Measurements from ENCODE around the gene ATF5.

The ATF5 gene

DNA sequence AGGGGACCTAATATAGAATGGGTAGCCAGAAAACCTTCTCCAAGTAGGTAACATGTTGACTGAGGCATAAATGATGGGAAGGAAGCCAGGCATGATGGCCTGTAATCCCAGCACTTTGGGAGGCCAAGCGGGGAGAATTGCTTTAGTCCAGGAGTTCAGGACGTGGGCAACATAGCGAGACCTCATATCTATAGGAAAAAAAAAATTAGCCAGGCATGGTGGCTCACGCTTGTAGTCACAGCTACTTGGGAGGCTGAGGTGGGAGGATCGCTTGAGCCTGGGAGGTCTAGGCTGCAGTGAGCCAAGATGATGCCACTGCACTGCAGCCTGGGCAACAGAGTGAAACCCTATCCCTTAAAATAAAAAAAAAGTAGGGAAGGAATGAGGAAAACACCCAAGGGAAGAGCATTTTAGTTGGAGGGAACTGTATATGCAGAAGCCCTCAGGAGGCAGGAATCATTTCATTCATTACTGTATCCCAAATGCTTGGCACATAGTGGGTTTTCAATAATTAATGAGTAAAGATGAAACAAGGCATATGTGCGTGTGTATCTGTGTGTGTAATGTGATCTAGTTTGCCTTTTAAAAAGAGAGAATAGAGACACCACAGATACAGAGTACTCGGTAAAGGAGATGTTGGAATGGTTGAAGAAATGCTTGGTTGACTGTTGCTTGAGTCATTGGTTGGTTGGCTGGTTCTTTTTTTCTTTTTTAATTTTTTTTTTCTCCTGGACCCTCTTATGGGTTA is 2.5 kb downstream of the ATF5 start:
- peak overlapping the region; percentile 98 for H3K9ac ChIP-seq (ENCODE audit: low read length)
- H3K36me3 ChIP-seq (replicated peaks; ENCODE audit: low read depth, low read length): peaks cover 62% of the 10 kb centered on the region
- H3K27ac ChIP-seq (ENCODE audit: low read length): peak overlapping the region; percentile 95
- no peak overlapping the region for H2AFZ ChIP-seq (ENCODE audit: low read depth, low read length)
- H4K20me1 ChIP-seq (ENCODE audit: insufficient read depth, low read length): peaks cover 57% of the 10 kb centered on the region
- H3K9me3 ChIP-seq (ENCODE audit: insufficient read depth, low read length): 0 out of 2 replicates have a peak, but pooled peaks cover 3% of the 10 kb centered on the region
- peak overlapping the region; percentile 85 for H3K4me2 ChIP-seq (ENCODE audit: low read length)
- H3K4me3 ChIP-seq (ENCODE audit: low read length): peak overlapping the region; percentile 89
- peaks cover 51% of the 10 kb centered on the region for H3K4me1 ChIP-seq (ENCODE audit: low read length)
- H3K79me2 ChIP-seq (ENCODE audit: low read length): peaks cover 69% of the 10 kb centered on the region
- TF ChIP-seq, protein P1, sequence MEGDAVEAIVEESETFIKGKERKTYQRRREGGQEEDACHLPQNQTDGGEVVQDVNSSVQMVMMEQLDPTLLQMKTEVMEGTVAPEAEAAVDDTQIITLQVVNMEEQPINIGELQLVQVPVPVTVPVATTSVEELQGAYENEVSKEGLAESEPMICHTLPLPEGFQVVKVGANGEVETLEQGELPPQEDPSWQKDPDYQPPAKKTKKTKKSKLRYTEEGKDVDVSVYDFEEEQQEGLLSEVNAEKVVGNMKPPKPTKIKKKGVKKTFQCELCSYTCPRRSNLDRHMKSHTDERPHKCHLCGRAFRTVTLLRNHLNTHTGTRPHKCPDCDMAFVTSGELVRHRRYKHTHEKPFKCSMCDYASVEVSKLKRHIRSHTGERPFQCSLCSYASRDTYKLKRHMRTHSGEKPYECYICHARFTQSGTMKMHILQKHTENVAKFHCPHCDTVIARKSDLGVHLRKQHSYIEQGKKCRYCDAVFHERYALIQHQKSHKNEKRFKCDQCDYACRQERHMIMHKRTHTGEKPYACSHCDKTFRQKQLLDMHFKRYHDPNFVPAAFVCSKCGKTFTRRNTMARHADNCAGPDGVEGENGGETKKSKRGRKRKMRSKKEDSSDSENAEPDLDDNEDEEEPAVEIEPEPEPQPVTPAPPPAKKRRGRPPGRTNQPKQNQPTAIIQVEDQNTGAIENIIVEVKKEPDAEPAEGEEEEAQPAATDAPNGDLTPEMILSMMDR (IDR thresholded peaks at IDR 0.05; ENCODE audit: low read depth, low read length): no peak
- no peak for TF ChIP-seq EZH2phosphoT487 (IDR thresholded peaks at IDR 0.05; ENCODE audit: low read depth)
- no peaks in the 10 kb centered on the region for H3K27me3 ChIP-seq (ENCODE audit: low read depth, low read length)

GRCh38 chr19:49932041-49932451 is 3.0 kb downstream of the ATF5 start:
- Histone ChIP-seq H3K27me3 (ENCODE audit: low read depth, low read length) (no peaks in the 10 kb centered on the region), H3K27ac (ENCODE audit: low read length) (peak overlapping the region; percentile 95), H2AFZ (ENCODE audit: low read depth, low read length) (no peak overlapping the region), H3K79me2 (ENCODE audit: low read length) (peaks cover 64% of the 10 kb centered on the region), H3K36me3 (replicated peaks; ENCODE audit: low read depth, low read length) (peaks cover 59% of the 10 kb centered on the region), H3K4me3 (ENCODE audit: low read length) (peak overlapping the region; percentile 89), H3K4me1 (ENCODE audit: low read length) (peaks cover 45% of the 10 kb centered on the region), H3K4me2 (ENCODE audit: low read length) (peak overlapping the region; percentile 85), H3K9me3 (ENCODE audit: insufficient read depth, low read length) (0 out of 2 replicates have a peak, but pooled peaks cover 3% of the 10 kb centered on the region), H4K20me1 (ENCODE audit: insufficient read depth, low read length) (peaks cover 63% of the 10 kb centered on the region), H3K9ac (ENCODE audit: low read length) (no peak overlapping the region)
- TF ChIP-seq EZH2phosphoT487 (IDR thresholded peaks at IDR 0.05; ENCODE audit: low read depth): no peak
- TF ChIP-seq, protein P1 (IDR thresholded peaks at IDR 0.05; ENCODE audit: low read depth, low read length): no peak

DNA sequence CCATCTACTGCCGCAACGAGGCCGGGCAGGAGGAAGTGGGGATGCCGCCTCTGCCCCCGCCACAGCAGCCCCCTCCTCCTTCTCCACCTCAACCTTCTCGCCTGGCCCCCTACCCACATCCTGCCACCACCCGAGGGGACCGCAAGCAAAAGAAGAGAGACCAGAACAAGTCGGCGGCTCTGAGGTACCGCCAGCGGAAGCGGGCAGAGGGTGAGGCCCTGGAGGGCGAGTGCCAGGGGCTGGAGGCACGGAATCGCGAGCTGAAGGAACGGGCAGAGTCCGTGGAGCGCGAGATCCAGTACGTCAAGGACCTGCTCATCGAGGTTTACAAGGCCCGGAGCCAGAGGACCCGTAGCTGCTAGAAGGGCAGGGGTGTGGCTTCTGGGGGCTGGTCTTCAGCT is 3.7 kb downstream of the ATF5 start:
- Histone ChIP-seq H3K27ac (ENCODE audit: low read length) (peak overlapping the region; percentile 43), H3K4me2 (ENCODE audit: low read length) (peak overlapping the region; percentile 2), H3K4me3 (ENCODE audit: low read length) (peak overlapping the region; percentile 47), H3K27me3 (ENCODE audit: low read depth, low read length) (no peaks in the 10 kb centered on the region), H2AFZ (ENCODE audit: low read depth, low read length) (no peak overlapping the region), H3K9ac (ENCODE audit: low read length) (no peak overlapping the region), H3K9me3 (ENCODE audit: insufficient read depth, low read length) (0 out of 2 replicates have a peak, but pooled peaks cover 3% of the 10 kb centered on the region), H3K4me1 (ENCODE audit: low read length) (peaks cover 38% of the 10 kb centered on the region), H3K79me2 (ENCODE audit: low read length) (peaks cover 57% of the 10 kb centered on the region), H4K20me1 (ENCODE audit: insufficient read depth, low read length) (peaks cover 64% of the 10 kb centered on the region), H3K36me3 (replicated peaks; ENCODE audit: low read depth, low read length) (peaks cover 52% of the 10 kb centered on the region)
- TF ChIP-seq, protein P1 (IDR thresholded peaks at IDR 0.05; ENCODE audit: low read depth, low read length): no peak
- TF ChIP-seq EZH2phosphoT487 (IDR thresholded peaks at IDR 0.05; ENCODE audit: low read depth): no peak

DNA sequence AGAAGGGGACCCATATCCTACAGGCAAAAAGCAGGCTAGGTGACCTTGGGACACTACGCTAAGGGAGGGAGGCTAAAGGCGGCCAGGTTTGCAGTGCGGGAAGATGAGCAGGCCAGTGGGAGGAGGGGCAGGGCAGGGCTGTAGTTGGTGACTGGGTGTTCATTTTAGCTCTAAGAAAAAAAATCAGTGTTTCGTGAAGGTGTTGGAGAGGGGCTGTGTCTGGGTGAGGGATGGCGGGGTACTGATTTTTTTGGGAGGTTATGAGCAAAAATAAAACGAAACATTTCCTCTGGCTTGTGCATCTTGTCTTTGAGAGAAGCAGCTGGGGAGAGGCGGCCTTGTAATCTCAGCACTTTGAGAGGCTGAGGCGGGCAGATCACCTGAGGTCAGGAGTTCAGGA is 4.6 kb downstream of the ATF5 start:
- TF ChIP-seq, protein P1 (IDR thresholded peaks at IDR 0.05; ENCODE audit: low read depth, low read length): no peak
- no peak for TF ChIP-seq EZH2phosphoT487 (IDR thresholded peaks at IDR 0.05; ENCODE audit: low read depth)
- Histone ChIP-seq H2AFZ (ENCODE audit: low read depth, low read length) (no peak overlapping the region), H3K9ac (ENCODE audit: low read length) (no peak overlapping the region), H3K27ac (ENCODE audit: low read length) (peak overlapping the region; percentile 43), H4K20me1 (ENCODE audit: insufficient read depth, low read length) (peaks cover 69% of the 10 kb centered on the region), H3K4me1 (ENCODE audit: low read length) (peaks cover 32% of the 10 kb centered on the region), H3K79me2 (ENCODE audit: low read length) (peaks cover 48% of the 10 kb centered on the region), H3K27me3 (ENCODE audit: low read depth, low read length) (no peaks in the 10 kb centered on the region), H3K36me3 (replicated peaks; ENCODE audit: low read depth, low read length) (peaks cover 49% of the 10 kb centered on the region), H3K4me2 (ENCODE audit: low read length) (peak overlapping the region; percentile 2; the same call in 1 of the 2 replicates), H3K9me3 (ENCODE audit: insufficient read depth, low read length) (no peaks in the 10 kb centered on the region), H3K4me3 (ENCODE audit: low read length) (peak overlapping the region; percentile 47)

All from OCI-LY3 (cell line).